Mesenchymal stem cell (in vitro differentiated cells and primary cell): ENCODE results near the gene TRIOBP.
A peak's percentile ranks its signal among the peaks of the same experiment; 100 is the strongest.

Source experiments
- DNase-seq: peaks from one replicate; pipeline ENCODE4 v3.0.0-alpha.2; 2013
- H2AFZ ChIP-seq: one replicate; pipeline ENCODE4 v1.6.1; 2013; ENCODE audit warnings: low read depth, mild to moderate bottlenecking, control low read depth, inconsistent platforms, low read length, moderate library complexity
- H2AK5ac ChIP-seq: 2 replicates; pipeline ENCODE4 v1.6.1; 2013; ENCODE audit warnings: low read length, moderate library complexity, mild to moderate bottlenecking, inconsistent platforms; ENCODE audit not compliant: severe bottlenecking
- H2BK120ac ChIP-seq: one replicate; pipeline ENCODE4 v1.6.1; 2013; ENCODE audit warnings: low read depth, mild to moderate bottlenecking, inconsistent platforms, low read length, moderate library complexity
- H2BK12ac ChIP-seq, 2 experiments: one replicate each; pipeline ENCODE4 v1.6.1; 2013; ENCODE audit warnings: inconsistent platforms in 2 of 2, low read length in 2 of 2, mild to moderate bottlenecking in 2 of 2, moderate library complexity in 2 of 2, control low read depth in 1 of 2
- H2BK15ac ChIP-seq: one replicate; pipeline ENCODE4 v1.6.1; 2013; ENCODE audit warnings: mild to moderate bottlenecking, low read depth, inconsistent platforms; ENCODE audit not compliant: poor library complexity, severe bottlenecking
- H2BK5ac ChIP-seq: 2 replicates; pipeline ENCODE4 v1.6.1; 2013; ENCODE audit warnings: low read depth, mild to moderate bottlenecking, low read length, control low read depth, inconsistent platforms; ENCODE audit not compliant: poor library complexity, severe bottlenecking
- H3K14ac ChIP-seq, 2 experiments: one replicate each; pipeline ENCODE4 v1.6.1; 2013; ENCODE audit warnings: inconsistent platforms in 2 of 2, low read length in 2 of 2, control low read depth in 1 of 2, mild to moderate bottlenecking in 1 of 2, moderate library complexity in 1 of 2
- H3K18ac ChIP-seq, 2 experiments: one replicate each; pipeline ENCODE4 v1.6.1; 2013; ENCODE audit warnings: inconsistent platforms in 2 of 2, low read length in 2 of 2, control low read depth in 1 of 2, low read depth in 1 of 2, mild to moderate bottlenecking in 1 of 2
- H3K23ac ChIP-seq, 2 experiments: one replicate each; pipeline ENCODE4 v1.6.1; 2013; ENCODE audit warnings: inconsistent platforms in 2 of 2, low read length in 2 of 2, mild to moderate bottlenecking in 2 of 2, moderate library complexity in 2 of 2, control low read depth in 1 of 2
- H3K27ac ChIP-seq: 2 replicates; pipeline ENCODE4 v1.5.1; 2013; ENCODE audit warnings: mild to moderate bottlenecking, moderate library complexity, low read length, control low read depth, inconsistent platforms; ENCODE audit not compliant: poor library complexity, severe bottlenecking
- H3K27me3 ChIP-seq, 2 experiments: 2 replicates each; pipeline versions ENCODE4 v1.6.1 to v1.7.0; 2013; ENCODE audit warnings: low read length in 2 of 2, mild to moderate bottlenecking in 2 of 2, moderate library complexity in 2 of 2, control low read depth in 1 of 2, inconsistent platforms in 1 of 2; ENCODE audit not compliant: control insufficient read depth in 1 of 2, insufficient read depth in 1 of 2
- H3K36me3 ChIP-seq, 2 experiments: 2 replicates each; pipeline versions ENCODE4 v1.6.1 to v1.7.0; 2013; ENCODE audit warnings: low read length in 2 of 2, control low read depth in 1 of 2, inconsistent platforms in 1 of 2, low read depth in 1 of 2, mild to moderate bottlenecking in 1 of 2; ENCODE audit not compliant: insufficient read depth in 2 of 2, control insufficient read depth in 1 of 2
- H3K4ac ChIP-seq, 2 experiments: one replicate each; pipeline ENCODE4 v1.6.1; 2013; ENCODE audit warnings: inconsistent platforms in 2 of 2, low read length in 2 of 2, mild to moderate bottlenecking in 2 of 2, moderate library complexity in 2 of 2, control low read depth in 1 of 2, low read depth in 1 of 2
- H3K4me1 ChIP-seq: 2 replicates; pipeline ENCODE4 v1.6.1; 2013; ENCODE audit warnings: low read depth, low read length, control low read depth; ENCODE audit not compliant: control insufficient read depth, insufficient read depth
- H3K4me2 ChIP-seq: 2 replicates; pipeline ENCODE4 v1.6.1; 2013; ENCODE audit warnings: low read length, mild to moderate bottlenecking, inconsistent platforms; ENCODE audit not compliant: poor library complexity, severe bottlenecking
- H3K4me3 ChIP-seq, 2 experiments: 2 replicates each; pipeline versions ENCODE4 v1.5.1 to v1.7.0; 2013; ENCODE audit warnings: low read length in 2 of 2, mild to moderate bottlenecking in 2 of 2, control low read depth in 1 of 2, low read depth in 1 of 2; ENCODE audit not compliant: insufficient read depth in 1 of 2
- H3K79me1 ChIP-seq: replicated peaks from 2 replicates; pipeline ENCODE4 v1.6.1; 2013; ENCODE audit warnings: mild to moderate bottlenecking, control low read depth, low read length, inconsistent platforms; ENCODE audit not compliant: poor library complexity, severe bottlenecking
- H3K9ac ChIP-seq: 2 replicates; pipeline ENCODE4 v1.7.0; 2013; ENCODE audit warnings: mild to moderate bottlenecking, low read length, moderate library complexity
- H3K9me3 ChIP-seq: 2 replicates; pipeline ENCODE4 v1.7.0; 2013; ENCODE audit warnings: mild to moderate bottlenecking, low read length; ENCODE audit not compliant: control insufficient read depth
- H4K8ac ChIP-seq: one replicate; pipeline ENCODE4 v1.6.1; 2013; ENCODE audit warnings: inconsistent platforms, mild to moderate bottlenecking, low read length, moderate library complexity
- H4K91ac ChIP-seq: one replicate; pipeline ENCODE4 v1.6.1; 2013; ENCODE audit warnings: mild to moderate bottlenecking, low read length, inconsistent platforms
- WGBS: methylation state at CpG from one replicate; pipeline ENCODE4 v1.1.7; 2013; ENCODE audit warnings: mixed read lengths; 5-methylcytosine and 5-hydroxymethylcytosine counted together

TRIOBP gene

GRCh38 chr22:37752189-37753087 is 55.6 kb downstream of the TRIOBP start:
- DNase-seq, result peak; percentile 90
- 17% methylated on average over 17 of the region's 17 CpGs for WGBS
- H3K27me3 ChIP-seq, result no peaks in the 10 kb centered on the region

GRCh38 chr22:37753746-37754145 is 56.9 kb downstream of the TRIOBP start:
- Histone ChIP-seq H2AK5ac (no peak overlapping the region), H3K9me3 (no peaks in the 10 kb centered on the region), H2BK12ac (peak overlapping the region in 1 of 2 experiments; percentile 66), H2BK120ac (no peak overlapping the region), H3K4me3 (no peak overlapping the region), H4K91ac (no peak overlapping the region), H3K36me3 (peaks cover 63 to 68% of the 10 kb centered on the region in 2 experiments), H3K14ac (peak overlapping the region in 1 of 2 experiments; percentile 32), H4K8ac (no peak overlapping the region), H3K27ac (no peak overlapping the region), H2AFZ (no peak overlapping the region), H3K9ac (peak overlapping the region; percentile 73), H3K23ac (no peak overlapping the region), H2BK5ac (no peak overlapping the region), H3K27me3 (no peaks in the 10 kb centered on the region), H3K79me1 (peaks cover 41% of the 10 kb centered on the region), H3K4ac (no peak overlapping the region), H3K4me1 (peaks cover 46% of the 10 kb centered on the region), H3K4me2 (no peak overlapping the region), H3K18ac (no peak overlapping the region), H2BK15ac (peak overlapping the region; percentile 12)
- 94% methylated on average over 10 of the region's 10 CpGs for WGBS
- DNase-seq, result no peak

More at GRCh38 chr22:37752189-37753087, 55.6 kb downstream of the TRIOBP start:
- peak overlapping the region; percentile 33 for H2AK5ac ChIP-seq
- H3K4me3 ChIP-seq, result peak overlapping the region in 1 of 2 experiments; percentile 35
- H2AFZ ChIP-seq, result no peak overlapping the region
- H3K23ac ChIP-seq, result peak overlapping the region in 1 of 2 experiments; percentile 40
- peak overlapping the region; percentile 83 for H3K27ac ChIP-seq
- peak overlapping the region; percentile 44 for H2BK15ac ChIP-seq
- H3K18ac ChIP-seq, result peak overlapping the region; percentile 59 to 85
- H3K9ac ChIP-seq, result peak overlapping the region; percentile 73
- H3K4me2 ChIP-seq, result no peak overlapping the region
- peak overlapping the region; percentile 88 to 89 for H2BK12ac ChIP-seq
- H3K9me3 ChIP-seq, result no peaks in the 10 kb centered on the region
- H2BK120ac ChIP-seq, result peak overlapping the region; percentile 69
- no peak overlapping the region for H3K14ac ChIP-seq
- peaks cover 55 to 56% of the 10 kb centered on the region in 2 experiments for H3K36me3 ChIP-seq
- peaks cover 57% of the 10 kb centered on the region for H3K4me1 ChIP-seq
- peak overlapping the region; percentile 43 for H4K91ac ChIP-seq
- peaks cover 34% of the 10 kb centered on the region for H3K79me1 ChIP-seq
- H3K4ac ChIP-seq, result peak overlapping the region; percentile 2 to 51
- H4K8ac ChIP-seq, result peak overlapping the region; percentile 59
- peak overlapping the region; percentile 75 for H2BK5ac ChIP-seq

- no peak overlapping the region for H3K23ac ChIP-seq
- DNase-seq, result no peak
- no peak overlapping the region for H3K4me2 ChIP-seq
- peaks cover 11% of the 10 kb centered on the region for H3K4me1 ChIP-seq
- no peak overlapping the region for H3K9ac ChIP-seq
- peak overlapping the region; percentile 41 for H4K91ac ChIP-seq
- 98% methylated on average over 27 of the region's 27 CpGs for WGBS
- no peak overlapping the region for H3K18ac ChIP-seq
- H2BK120ac ChIP-seq, result no peak overlapping the region
- no peak overlapping the region for H3K4ac ChIP-seq
- H2BK15ac ChIP-seq, result peak overlapping the region; percentile 8
- no peak overlapping the region for H3K4me3 ChIP-seq
- H2AK5ac ChIP-seq, result no peak overlapping the region
- no peak overlapping the region for H4K8ac ChIP-seq
- no peak overlapping the region for H3K14ac ChIP-seq
- H3K36me3 ChIP-seq, result peaks cover 79 to 90% of the 10 kb centered on the region in 2 experiments
- no peaks in the 10 kb centered on the region for H3K9me3 ChIP-seq
- no peak overlapping the region for H2BK12ac ChIP-seq
- no peak overlapping the region for H2BK5ac ChIP-seq
- H3K27me3 ChIP-seq, result no peaks in the 10 kb centered on the region
- H3K27ac ChIP-seq, result no peak overlapping the region
- peaks cover 50% of the 10 kb centered on the region for H3K79me1 ChIP-seq
- H2AFZ ChIP-seq, result no peak overlapping the region
Observed at GRCh38 chr22:37757663-37758062, 60.8 kb downstream of the TRIOBP start.

- H2BK15ac ChIP-seq, result no peak overlapping the region
- peak; percentile 61 for DNase-seq
- H2BK5ac ChIP-seq, result no peak overlapping the region
- H3K18ac ChIP-seq, result peak overlapping the region in 1 of 2 experiments; percentile 54
- H3K79me1 ChIP-seq, result peaks cover 53% of the 10 kb centered on the region
- H2AK5ac ChIP-seq, result no peak overlapping the region
- no peak overlapping the region for H3K27ac ChIP-seq
- no peak overlapping the region for H2BK12ac ChIP-seq
- 61% methylated on average over 10 of the region's 10 CpGs for WGBS
- no peak overlapping the region for H3K23ac ChIP-seq
- H4K91ac ChIP-seq, result no peak overlapping the region
- H3K4me3 ChIP-seq, result no peak overlapping the region
- H3K36me3 ChIP-seq, result peaks cover 87 to 96% of the 10 kb centered on the region in 2 experiments
- H2AFZ ChIP-seq, result no peak overlapping the region
- no peaks in the 10 kb centered on the region for H3K27me3 ChIP-seq
- no peaks in the 10 kb centered on the region for H3K9me3 ChIP-seq
- H3K4ac ChIP-seq, result no peak overlapping the region
- no peak overlapping the region for H3K4me2 ChIP-seq
- H4K8ac ChIP-seq, result peak overlapping the region; percentile 4
- peaks cover 5% of the 10 kb centered on the region for H3K4me1 ChIP-seq
- no peak overlapping the region for H3K14ac ChIP-seq
- H2BK120ac ChIP-seq, result no peak overlapping the region
- no peak overlapping the region for H3K9ac ChIP-seq
Observed at GRCh38 chr22:37758694-37759093, 61.8 kb downstream of the TRIOBP start.
